Activated CD8-positive, alpha-beta memory T cell treated with anti-CD3 and anti-CD28 coated beads, Interleukin-2, amount 50 U/mL, for 24 hours (primary cell): ENCODE measurements around the gene TOPAZ1.
"Not testable (repeated sequence)": the region's sequence is repeated elsewhere in the genome, so short reads cannot be mapped to it uniquely, and the experiment has no call there.

Experiments used
- DNase-seq: peaks from one replicate; pipeline ENCODE4 v3.0.0-alpha.2; 2020; ENCODE audit errors: extremely low read depth

The TOPAZ1 gene

GRCh38 chr3:44330444-44330843 is 88.8 kb downstream of the TOPAZ1 start:
- DNase-seq, result no peak

- DNase-seq, result no peak
Measured at GRCh38 chr3:44334326-44334725, 92.6 kb downstream of the TOPAZ1 start.

- no peak for DNase-seq
Measured at GRCh38 chr3:44337248-44337785, 95.6 kb downstream of the TOPAZ1 start.

GRCh38 chr3:44338010-44338827 is 96.5 kb downstream of the TOPAZ1 start, which contains the start of gene TCAIM:
TCAIM (plus strand) TSS chr3:44338766; CDS start chr3:44354783, 16,017 bp downstream.
- peak; percentile 96 for DNase-seq

GRCh38 chr3:44338828-44339127 is 97.1 kb downstream of the TOPAZ1 start:
- no peak for DNase-seq

- no peak for DNase-seq
Measured at GRCh38 chr3:44339181-44340057, 97.7 kb downstream of the TOPAZ1 start.

GRCh38 chr3:44340058-44340395 is 98.3 kb downstream of the TOPAZ1 start:
- no peak for DNase-seq

GRCh38 chr3:44342176-44342790 is 100.6 kb downstream of the TOPAZ1 start:
- no peak for DNase-seq

- no peak for DNase-seq
Measured at GRCh38 chr3:44343421-44343820, 101.7 kb downstream of the TOPAZ1 start.

GRCh38 chr3:44346590-44346989 is 104.9 kb downstream of the TOPAZ1 start:
- not testable (repeated sequence) for DNase-seq

GRCh38 chr3:44348993-44349392 is 107.3 kb downstream of the TOPAZ1 start:
- no peak for DNase-seq

- DNase-seq, result no peak
Measured at GRCh38 chr3:44353355-44353924, 111.8 kb downstream of the TOPAZ1 start.

- no peak for DNase-seq
Measured at GRCh38 chr3:44355362-44356033, 113.8 kb downstream of the TOPAZ1 start.

- DNase-seq, result no peak
Measured at GRCh38 chr3:44359146-44359751, 117.6 kb downstream of the TOPAZ1 start.

GRCh38 chr3:44363591-44363990 is 121.9 kb downstream of the TOPAZ1 start:
- DNase-seq, result no peak

GRCh38 chr3:44365952-44366351 is 124.3 kb downstream of the TOPAZ1 start:
- DNase-seq, result no peak

- no peak for DNase-seq
Measured at GRCh38 chr3:44375450-44375849, 133.8 kb downstream of the TOPAZ1 start.
